Ishikawa (cell line): Measurements from ENCODE around the gene UBC.
A peak's percentile ranks its signal among the peaks of the same experiment; 100 is the strongest.

Experiments
- CEBPB ChIP-seq: IDR thresholded peaks from 2 replicates; pipeline ENCODE4 v1.6.1; 2012
- CREB1 ChIP-seq: IDR thresholded peaks from 2 replicates; pipeline ENCODE4 v1.6.1; 2012; ENCODE audit warnings: low read depth
- EGR1 ChIP-seq: IDR thresholded peaks from 2 replicates; pipeline ENCODE4 v1.6.1; 2012
- EP300 ChIP-seq: IDR thresholded peaks from 2 replicates; pipeline ENCODE4 v1.6.1; 2012; ENCODE audit warnings: borderline replicate concordance
- FOXM1 ChIP-seq: IDR thresholded peaks from 2 replicates; pipeline ENCODE4 v1.6.1; 2012; ENCODE audit warnings: low read depth, borderline replicate concordance
- MAX ChIP-seq: IDR thresholded peaks from 2 replicates; pipeline ENCODE4 v1.6.1; 2012
- NFIC ChIP-seq: IDR thresholded peaks from 2 replicates; pipeline ENCODE4 v1.6.1; 2012
- RAD21 ChIP-seq: IDR thresholded peaks from 2 replicates; pipeline ENCODE4 v1.6.1; 2012; ENCODE audit warnings: low read depth
- REST ChIP-seq: IDR thresholded peaks from 2 replicates; pipeline ENCODE4 v1.6.1; 2012; ENCODE audit warnings: low read depth, mild to moderate bottlenecking
- TAF1 ChIP-seq: IDR thresholded peaks from 2 replicates; pipeline ENCODE4 v1.6.1; 2012; ENCODE audit warnings: low read depth, mild to moderate bottlenecking
- TCF12 ChIP-seq: IDR thresholded peaks from 2 replicates; pipeline ENCODE4 v1.6.1; 2012; ENCODE audit warnings: low read depth
- TEAD4 ChIP-seq: IDR thresholded peaks from 2 replicates; pipeline ENCODE4 v1.6.1; 2012
- USF1 ChIP-seq: IDR thresholded peaks from 2 replicates; pipeline ENCODE4 v1.6.1; 2012
- YY1 ChIP-seq: IDR thresholded peaks from 2 replicates; pipeline ENCODE4 v1.6.1; 2012; ENCODE audit warnings: low read depth
- ZBTB7A ChIP-seq: IDR thresholded peaks from 2 replicates; pipeline ENCODE4 v1.6.1; 2012; ENCODE audit warnings: low read depth

UBC gene

GRCh38 chr12:124909831-124910560, 4.5 kb downstream of the UBC start:
- TF ChIP-seq FOXM1 (no peak), ZBTB7A (no peak), USF1 (no peak), YY1 (no peak), RAD21 (no peak), TAF1 (no peak), TEAD4 (no peak), CREB1 (no peak), EGR1 (no peak), REST (no peak), TCF12 (no peak), NFIC (no peak), MAX (no peak), CEBPB (no peak), EP300 (no peak)

GRCh38 chr12:124906606-124907261, 7.7 kb downstream of the UBC start:
- TF ChIP-seq ZBTB7A (no peak), TCF12 (no peak), TEAD4 (no peak), RAD21 (peak; percentile 90), FOXM1 (no peak), TAF1 (0 out of 2 replicates have a peak, but pooled peaks have one; percentile 15), CREB1 (0 out of 2 replicates have a peak, but pooled peaks have one; percentile 5), REST (no peak)

- TF ChIP-seq CREB1 (no peak), USF1 (peak; percentile 69), MAX (peak; percentile 99), FOXM1 (no peak)
Observed at GRCh38 chr12:124904306-124905098, 9.9 kb downstream of the UBC start.

GRCh38 chr12:124902916-124903315, 11.5 kb downstream of the UBC start:
- TF ChIP-seq EGR1 = no peak
- TF ChIP-seq RAD21 = no peak
- no peak for TF ChIP-seq ZBTB7A
- TF ChIP-seq REST = no peak
- TF ChIP-seq TAF1 = no peak
- no peak for TF ChIP-seq MAX
- no peak for TF ChIP-seq CEBPB
- TF ChIP-seq TCF12 = no peak
- no peak for TF ChIP-seq CREB1
